Fibroblast of the aortic adventitia (primary cell): ENCODE measurements around the gene STRIP2. TPM values are rescaled to one million over a fixed set of nuclear protein-coding genes. Genes with fewer than 3 reads are reported as not detected.
"Not testable (repeated sequence)": the region's sequence is repeated elsewhere in the genome, so short reads cannot be mapped to it uniquely, and the experiment has no call there.

Source experiments
- DNase-seq: peaks from one replicate; pipeline ENCODE4 v3.0.0-alpha.2; 2010; ENCODE audit warnings: low read depth
- H3K4me3 ChIP-seq: 2 replicates; pipeline ENCODE4 v1.5.1; 2011; ENCODE audit warnings: low read depth, mild to moderate bottlenecking, control low read depth, low read length, moderate library complexity
- CTCF ChIP-seq: IDR thresholded peaks from 2 replicates; pipeline ENCODE4 v1.5.1; 2011; ENCODE audit warnings: mild to moderate bottlenecking, low read length, control low read depth, inconsistent platforms; ENCODE audit not compliant: insufficient read depth
- total RNA-seq: library from RNA; depleted of rRNA; stranded (reverse); fragments of >200 nt; gene quantifications from 2 replicates; pipeline ENCODE4 v1.2.3, GENCODE V29; 2012; ENCODE audit warnings: low replicate concordance

Gene STRIP2
- total RNA-seq, 1 donor, result 6.9 TPM

- DNase-seq, result no peak
- H3K4me3 ChIP-seq, result no peak overlapping the region
- no peak for TF ChIP-seq CTCF
Measured at GRCh38 chr7:129525225-129525862, 91.1 kb downstream of the STRIP2 start.

- no peak overlapping the region for H3K4me3 ChIP-seq
- DNase-seq, result no peak
- TF ChIP-seq CTCF, result no peak
Measured at GRCh38 chr7:129529643-129530042, 95.4 kb downstream of the STRIP2 start.

- no peak for TF ChIP-seq CTCF
- H3K4me3 ChIP-seq, result no peak overlapping the region
- peak; percentile 58 for DNase-seq
Measured at GRCh38 chr7:129530795-129531391, 96.7 kb downstream of the STRIP2 start.

- no peak for DNase-seq
- TF ChIP-seq CTCF, result no peak
- no peak overlapping the region for H3K4me3 ChIP-seq
Measured at GRCh38 chr7:129531721-129532120, 97.5 kb downstream of the STRIP2 start.

GRCh38 chr7:129532375-129532774 is 98.1 kb downstream of the STRIP2 start:
- no peak overlapping the region for H3K4me3 ChIP-seq
- no peak for TF ChIP-seq CTCF
- DNase-seq, result no peak

GRCh38 chr7:129534558-129535274 is 100.5 kb downstream of the STRIP2 start:
- not testable (repeated sequence) for H3K4me3 ChIP-seq, DNase-seq

- TF ChIP-seq CTCF, result no peak
- H3K4me3 ChIP-seq, result no peak overlapping the region
- no peak for DNase-seq
Measured at GRCh38 chr7:129535896-129536295, 101.7 kb downstream of the STRIP2 start.
